GM18498 (cell line): ENCODE results near the gene SMCR8.
"Not testable (repeated sequence)": the region's sequence is repeated elsewhere in the genome, so short reads cannot be mapped to it uniquely, and the experiment has no call there.

Experiments used
- ATAC-seq: cut with Tn5 transposase; IDR thresholded peaks from one replicate; pipeline ENCODE4 v1.9.1; 2021; ENCODE audit warnings: mild to moderate bottlenecking, moderate library complexity; ENCODE audit not compliant: unreplicated experiment

The SMCR8 gene

DNA sequence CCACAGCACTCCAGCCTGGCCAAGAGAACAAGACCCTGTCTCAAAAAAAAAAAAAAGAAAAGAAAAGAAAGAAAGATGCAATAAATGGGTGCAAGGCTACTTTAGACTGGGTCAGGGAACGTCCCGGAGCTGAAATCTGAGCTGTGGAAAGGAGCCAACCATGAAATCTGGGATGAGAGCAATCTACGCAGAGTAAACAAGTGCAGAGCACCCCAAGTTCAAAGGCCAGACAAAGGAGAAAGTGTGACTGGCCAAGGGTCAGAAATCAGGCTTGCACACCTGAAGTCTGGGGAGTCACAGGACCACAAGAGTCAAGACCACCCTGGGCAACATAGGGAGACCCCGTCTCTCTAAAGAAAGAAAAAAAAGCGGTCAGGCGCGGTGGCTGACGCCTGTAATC, 45.4 kb downstream of the SMCR8 start:
- ATAC-seq: no peak

DNA sequence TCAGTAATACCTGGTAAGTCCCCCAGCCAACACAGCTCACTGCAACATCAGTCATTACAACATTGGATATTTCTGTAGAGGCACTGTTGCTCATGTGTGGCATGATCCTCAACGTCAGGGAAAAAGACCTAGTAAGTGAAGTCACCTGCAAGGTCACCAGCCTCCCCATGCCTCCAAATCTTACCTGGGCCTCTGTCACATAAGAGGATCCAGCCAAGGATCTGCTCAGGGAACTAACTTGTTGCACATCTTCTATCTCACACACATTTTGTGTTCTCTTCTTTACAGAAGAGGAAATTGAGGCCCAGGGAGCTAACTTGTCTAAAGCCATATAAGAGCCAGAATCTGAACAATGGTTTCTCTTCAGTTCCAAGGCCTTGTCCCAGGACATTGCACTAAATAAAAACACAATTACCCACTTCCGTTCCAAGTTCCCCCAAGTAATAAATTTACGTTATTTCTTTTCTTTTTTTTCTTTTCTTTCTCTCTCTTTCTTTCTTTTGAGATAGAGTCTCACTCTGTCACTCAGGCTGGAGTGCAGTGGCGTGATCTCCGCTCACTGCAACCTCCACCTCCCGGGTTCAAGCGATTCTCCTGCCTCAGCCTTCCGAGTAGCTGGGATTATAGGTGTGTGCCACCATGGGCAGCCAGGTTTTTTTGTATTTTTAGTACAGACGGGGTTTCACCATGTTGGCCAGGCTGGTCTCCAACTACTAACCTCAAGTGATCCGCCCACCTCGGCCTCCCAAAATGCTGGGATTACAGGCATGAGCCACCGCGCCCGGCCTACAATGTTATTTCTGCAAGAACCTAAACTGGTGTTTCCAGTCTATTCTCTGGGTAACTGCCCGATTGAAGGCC, 47.0 kb downstream of the SMCR8 start:
- ATAC-seq: no peak

DNA sequence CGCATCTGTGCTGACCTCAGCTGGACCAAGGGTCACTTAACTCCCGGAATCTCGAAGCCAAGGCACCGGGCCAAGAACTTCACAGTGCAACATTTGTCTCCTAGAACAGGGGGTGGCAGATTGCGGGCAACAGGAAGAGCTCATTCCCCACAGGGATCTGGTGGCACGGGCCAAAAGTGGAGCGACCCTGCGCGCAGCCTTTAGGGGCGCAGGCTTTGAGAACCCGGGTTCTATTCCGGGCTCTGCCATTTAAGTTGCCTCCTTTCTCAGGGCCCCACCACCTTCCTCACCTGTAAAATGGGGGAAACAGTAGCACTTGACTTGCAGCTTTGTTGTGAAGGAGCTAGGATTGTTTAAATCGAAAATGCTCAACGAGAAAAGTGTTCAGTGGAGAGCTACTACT, 47.6 kb downstream of the SMCR8 start:
- ATAC-seq: no peak

DNA sequence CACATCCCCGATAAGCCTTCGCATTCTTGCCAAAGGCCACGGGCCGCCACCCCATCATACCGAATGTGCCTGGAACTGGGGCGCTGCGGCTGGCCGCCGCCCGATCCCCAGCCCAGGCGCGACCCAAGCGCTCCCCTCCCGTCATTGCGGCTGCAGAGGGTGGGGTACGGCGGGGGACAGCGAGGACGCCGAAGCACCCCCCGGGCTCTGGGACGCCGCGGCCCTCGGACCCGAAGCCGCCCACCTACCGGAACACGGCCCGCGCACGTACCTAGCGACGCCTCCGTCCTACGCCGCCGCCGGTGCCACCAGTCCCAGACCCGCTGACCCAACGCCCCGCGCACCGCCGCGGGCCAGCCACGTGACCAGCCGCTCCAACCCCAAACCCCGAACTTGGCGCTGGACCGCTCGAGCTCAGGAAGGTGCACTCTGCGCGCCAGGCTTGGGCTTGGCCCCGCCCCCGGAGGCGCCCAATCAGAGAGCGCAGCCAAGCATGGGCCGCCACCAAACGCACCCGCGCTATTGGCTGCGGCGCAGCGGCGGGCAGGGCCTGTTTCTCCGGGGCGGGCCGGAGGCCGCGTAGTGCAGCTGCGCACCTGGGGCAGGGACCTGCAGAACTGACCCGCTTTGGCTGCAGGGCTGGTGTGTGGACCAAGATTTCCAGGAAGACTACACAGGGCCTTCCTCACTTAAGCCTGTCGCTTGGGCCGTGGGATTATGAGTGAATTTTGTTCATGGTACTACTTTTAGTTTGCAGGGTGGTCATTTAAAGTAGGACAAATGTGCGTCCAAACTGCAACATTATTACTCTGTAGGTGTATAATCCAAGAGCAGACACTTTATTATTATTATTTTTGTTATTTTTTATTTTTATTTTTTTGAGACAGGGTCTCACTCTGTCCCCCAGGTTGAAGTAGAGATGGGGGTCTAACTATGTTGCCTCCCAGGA, 48.3 kb downstream of the SMCR8 start, which contains the start of gene SHMT1:
Gene SHMT1 (minus strand): TSS at position 450 of the 949 bp plus-strand sequence. CDS start 7,569 bp downstream, outside the sequence.
- peak; percentile 97 for ATAC-seq

DNA sequence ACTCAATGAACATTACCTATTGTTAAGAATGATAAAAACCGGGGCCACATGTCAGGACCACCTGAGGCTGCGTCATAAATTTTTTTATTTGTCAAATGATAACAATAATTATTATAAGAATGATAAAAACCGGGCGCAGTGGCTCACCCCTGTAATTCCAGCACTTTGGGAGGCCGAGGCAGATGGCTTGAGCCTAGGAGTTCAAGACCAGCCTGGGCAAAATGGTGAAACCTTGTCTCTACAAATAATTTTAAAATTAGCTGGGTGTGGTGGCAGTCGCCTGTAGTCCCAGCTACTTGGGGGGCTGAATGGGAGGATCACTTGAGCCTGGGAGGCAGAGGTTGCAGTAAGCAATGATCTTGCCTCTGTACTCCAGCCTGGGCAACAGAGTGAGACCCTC, 49.1 kb downstream of the SMCR8 start:
- ATAC-seq: no peak

DNA sequence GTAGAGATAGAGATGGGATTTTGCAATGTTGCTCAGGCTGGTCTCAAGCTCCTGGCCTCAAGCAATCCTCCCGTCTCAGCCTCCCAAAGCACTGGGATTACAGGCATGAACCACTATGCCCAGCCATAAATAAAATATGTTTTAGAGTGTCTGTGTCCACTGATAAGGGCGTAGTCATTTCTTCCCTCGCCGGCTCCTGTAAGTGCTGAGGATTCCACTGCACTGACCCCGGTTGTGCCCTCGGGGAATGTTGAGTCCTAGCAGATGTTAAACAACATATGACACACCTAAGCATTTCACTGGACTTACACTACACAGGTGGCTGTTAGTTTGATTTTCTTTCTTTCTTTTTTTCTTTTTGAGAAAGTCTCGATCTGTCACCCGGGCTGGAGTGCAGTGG, 53.9 kb downstream of the SMCR8 start:
- ATAC-seq: no peak

DNA sequence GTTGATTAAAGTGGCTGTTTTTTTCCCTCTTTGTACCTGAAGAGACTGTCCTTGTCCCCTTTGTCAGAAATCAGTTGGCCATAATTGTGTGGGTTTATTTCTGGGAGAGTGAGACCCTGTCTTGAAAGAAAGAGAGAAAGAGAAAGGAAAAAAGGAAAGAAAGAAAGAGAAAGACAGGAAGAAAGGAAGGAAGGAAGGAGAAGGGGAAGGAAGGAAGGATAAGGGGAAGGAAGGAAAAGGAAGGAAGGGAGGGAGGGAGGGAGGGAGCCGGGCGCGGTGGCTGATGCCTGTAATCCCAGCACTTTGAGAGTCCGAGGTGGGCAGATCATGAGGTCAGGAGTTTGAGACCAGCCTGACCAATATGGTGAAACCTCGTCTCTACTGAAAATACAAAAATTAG, 55.7 kb downstream of the SMCR8 start:
- no peak for ATAC-seq

DNA sequence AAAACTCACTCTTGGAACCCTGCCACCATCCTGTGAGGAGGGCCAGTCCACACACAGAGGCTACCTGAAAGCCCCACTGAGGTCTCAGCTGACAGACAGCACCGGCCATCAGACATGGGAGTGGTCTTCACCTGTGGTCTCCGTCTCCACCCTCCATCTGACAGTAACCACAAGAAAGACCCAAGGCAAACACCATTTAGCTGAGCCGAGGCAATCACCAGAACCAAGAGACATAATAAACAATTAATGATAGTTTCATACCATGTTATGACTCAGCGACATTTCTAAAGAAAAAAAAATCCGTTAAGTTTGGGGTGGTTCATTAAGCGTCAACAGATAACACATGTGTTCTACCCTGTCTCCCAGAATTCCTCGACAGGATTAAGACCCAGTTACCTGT, 56.4 kb downstream of the SMCR8 start:
- ATAC-seq: no peak

DNA sequence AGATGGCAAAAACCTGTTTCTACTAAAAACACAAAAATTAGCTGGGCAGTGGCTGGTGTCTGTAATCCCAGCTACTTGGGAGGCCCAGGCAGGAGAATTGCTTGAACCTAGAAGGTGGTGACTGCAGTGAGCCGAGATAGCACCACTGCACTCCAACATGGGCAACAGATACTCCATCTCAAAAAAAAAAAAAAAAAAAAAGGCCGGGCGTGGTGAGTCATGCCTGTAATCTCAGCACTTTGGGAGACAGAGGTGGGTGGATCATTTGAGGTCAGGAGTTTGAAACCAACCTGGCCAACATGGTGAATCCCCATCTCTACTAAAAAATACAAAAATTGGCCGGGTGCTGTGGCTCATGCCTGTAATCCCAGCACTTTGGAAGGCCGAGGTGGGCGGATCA, 58.1 kb downstream of the SMCR8 start:
- not testable (repeated sequence) for ATAC-seq

DNA sequence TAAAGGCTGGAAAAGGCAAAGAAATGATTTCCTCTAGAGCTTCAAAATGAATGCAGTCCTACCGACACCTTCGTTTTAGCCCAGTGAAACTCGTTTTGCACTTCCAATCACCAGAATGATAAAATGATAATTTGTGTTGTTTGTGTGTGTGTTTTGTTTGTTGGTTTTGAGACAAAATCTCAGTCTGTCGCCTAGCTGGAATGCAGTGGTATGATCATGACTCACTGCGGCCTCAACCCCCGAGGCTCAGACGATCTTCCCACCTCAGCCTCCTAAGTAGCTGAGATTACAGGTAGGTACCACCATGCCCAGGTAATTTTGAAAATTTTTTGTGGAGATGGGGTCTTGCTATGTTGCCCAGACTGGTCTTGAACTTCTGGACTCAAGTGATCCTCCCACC, 59.1 kb downstream of the SMCR8 start:
- ATAC-seq: no peak
